Esophagus squamous epithelium (tissue), 4 donors: Measurements from ENCODE around the gene MROH2B.

Experiments
- CTCF ChIP-seq, 6 experiments: fragments of 450-650 bp in 4 of 6; fragments of 200-600 bp in 2 of 6; sonication (generic) in 2 of 6; IDR thresholded peaks; one replicate each; pipeline ENCODE4 v1.5.1; 2016 to 2019; ENCODE audit warnings: antibody characterized with exemption in 6 of 6, mild to moderate bottlenecking in 4 of 6, moderate library complexity in 4 of 6
- POLR2A ChIP-seq, 4 donors: fragments of 450-650 bp; IDR thresholded peaks; one replicate each; pipeline ENCODE4 v1.6.1; 2017; ENCODE audit warnings: antibody characterized with exemption in 4 of 4, mild to moderate bottlenecking in 4 of 4, moderate library complexity in 3 of 4

DNA sequence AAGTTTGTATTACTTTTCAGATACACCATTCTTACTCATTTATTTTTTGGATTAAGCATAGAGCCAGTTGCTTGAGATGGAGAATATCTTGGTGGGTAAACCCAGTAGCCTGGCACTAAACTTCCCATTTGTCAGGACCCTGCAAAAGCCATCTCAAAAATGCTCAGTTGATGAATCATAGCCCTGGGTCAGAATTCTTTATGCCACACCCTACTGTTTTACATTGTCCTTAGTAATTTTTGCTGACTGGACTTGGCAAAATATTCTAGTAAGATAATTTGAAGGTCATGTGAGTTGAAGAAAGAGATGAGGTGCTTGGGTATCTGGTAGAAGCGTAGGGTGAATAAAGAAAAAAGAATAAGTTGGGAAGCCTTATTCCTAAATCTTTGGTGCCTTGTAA lies 111.1 kb downstream of the MROH2B start:
- TF ChIP-seq POLR2A (IDR thresholded peaks at IDR 0.05) = no peak
- no peak for TF ChIP-seq CTCF (IDR thresholded peaks at IDR 0.05)
